Measurements from ENCODE around the gene CDX1. TPM values are rescaled to one million over a fixed set of nuclear protein-coding genes. Genes with fewer than 3 reads are reported as not detected.

CDX1 gene
- total RNA-seq, 1 experiment from 2014 or later, result 0.22 TPM

DNA sequence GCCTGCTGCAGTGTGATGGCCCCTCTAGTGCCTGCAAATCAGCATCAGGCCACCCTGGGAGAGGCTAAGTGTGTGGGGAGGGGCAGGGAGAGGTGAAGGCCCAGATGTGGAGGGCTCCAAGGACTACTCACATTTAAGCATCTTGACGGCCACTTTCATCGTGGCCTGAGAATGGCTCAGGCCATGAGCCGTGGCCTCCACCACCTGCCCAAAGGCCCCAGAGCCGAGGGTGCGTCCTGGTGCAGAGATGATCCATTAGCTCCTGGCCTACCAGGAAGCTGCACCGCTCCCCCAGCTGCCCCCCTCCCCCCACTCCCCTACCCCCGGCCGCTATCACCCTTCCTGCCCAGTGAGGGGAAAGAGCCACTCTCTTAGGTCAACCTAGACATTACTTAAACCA, 42.0 kb upstream of the CDX1 start:
- Histone ChIP-seq H3K79me1 (ENCODE audit: insufficient read depth, low read depth, low read length, poor library complexity, severe bottlenecking) (no peaks in the 10 kb centered on the region), H3K9ac (ENCODE audit: extremely low read depth, insufficient read length, low read length) (no peak overlapping the region), H3K27ac (ENCODE audit: insufficient read length, low read depth, low read length) (no peak overlapping the region), H3K4me2 (ENCODE audit: insufficient read depth, insufficient read length, low read length) (no peak overlapping the region), H3K4ac (ENCODE audit: low read depth, low read length) (no peak overlapping the region), H3K23ac (ENCODE audit: insufficient read length, low read depth, low read length) (no peak overlapping the region), H3K79me2 (ENCODE audit: insufficient read depth, low read length) (no peaks in the 10 kb centered on the region), H3T11ph (ENCODE audit: low read length) (no peak overlapping the region), H3K14ac (ENCODE audit: insufficient read depth, low read length) (no peak overlapping the region), H2BK15ac (ENCODE audit: low read depth, low read length) (no peak overlapping the region), H4K5ac (ENCODE audit: insufficient read length, low read depth, low read length) (no peak overlapping the region), H3K27me3 (ENCODE audit: insufficient read depth, low read length) (no peaks in the 10 kb centered on the region), H4K20me1 (ENCODE audit: control insufficient read depth, insufficient read depth, insufficient read length) (no peaks in the 10 kb centered on the region), H2BK12ac (ENCODE audit: insufficient read length, low read depth, low read length) (no peak overlapping the region), H2BK5ac (ENCODE audit: insufficient read length, low read length) (no peak overlapping the region), H3K18ac (ENCODE audit: insufficient read length, low read depth, low read length) (no peak overlapping the region), H4K91ac (ENCODE audit: insufficient read length, low read depth, low read length) (no peak overlapping the region), H2AK5ac (ENCODE audit: insufficient read length, low read length) (no peak overlapping the region), H3K9me3 (ENCODE audit: control insufficient read depth, low read depth, low read length) (no peaks in the 10 kb centered on the region), H2AFZ (ENCODE audit: low read length) (no peak overlapping the region), H3K4me1 (ENCODE audit: insufficient read depth, low read length) (no peaks in the 10 kb centered on the region), H3K56ac (ENCODE audit: insufficient read length, low read depth, low read length) (no peak overlapping the region), H3K23me2 (ENCODE audit: insufficient read length, low read depth, low read length, poor library complexity, severe bottlenecking) (no peaks in the 10 kb centered on the region), H2BK20ac (ENCODE audit: low read depth, low read length, poor library complexity, severe bottlenecking) (no peak overlapping the region), H2BK120ac (ENCODE audit: low read depth, low read length, poor library complexity, severe bottlenecking) (no peak overlapping the region), H4K8ac (replicated peaks; ENCODE audit: insufficient read length, low read depth, low read length) (no peak overlapping the region)
- H3K4me3 Mint-ChIP-seq, result no peak overlapping the region
- H3K27ac Mint-ChIP-seq, result peak overlapping the region in 1 of 3 experiments; percentile 8; a peak in 1 of 7 replicates
- TF ChIP-seq, protein P1, sequence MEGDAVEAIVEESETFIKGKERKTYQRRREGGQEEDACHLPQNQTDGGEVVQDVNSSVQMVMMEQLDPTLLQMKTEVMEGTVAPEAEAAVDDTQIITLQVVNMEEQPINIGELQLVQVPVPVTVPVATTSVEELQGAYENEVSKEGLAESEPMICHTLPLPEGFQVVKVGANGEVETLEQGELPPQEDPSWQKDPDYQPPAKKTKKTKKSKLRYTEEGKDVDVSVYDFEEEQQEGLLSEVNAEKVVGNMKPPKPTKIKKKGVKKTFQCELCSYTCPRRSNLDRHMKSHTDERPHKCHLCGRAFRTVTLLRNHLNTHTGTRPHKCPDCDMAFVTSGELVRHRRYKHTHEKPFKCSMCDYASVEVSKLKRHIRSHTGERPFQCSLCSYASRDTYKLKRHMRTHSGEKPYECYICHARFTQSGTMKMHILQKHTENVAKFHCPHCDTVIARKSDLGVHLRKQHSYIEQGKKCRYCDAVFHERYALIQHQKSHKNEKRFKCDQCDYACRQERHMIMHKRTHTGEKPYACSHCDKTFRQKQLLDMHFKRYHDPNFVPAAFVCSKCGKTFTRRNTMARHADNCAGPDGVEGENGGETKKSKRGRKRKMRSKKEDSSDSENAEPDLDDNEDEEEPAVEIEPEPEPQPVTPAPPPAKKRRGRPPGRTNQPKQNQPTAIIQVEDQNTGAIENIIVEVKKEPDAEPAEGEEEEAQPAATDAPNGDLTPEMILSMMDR (conservative IDR thresholded peaks at IDR 0.05), result no peak
- peaks cover 23% of the 10 kb centered on the region for H3K27me3 Mint-ChIP-seq (ENCODE audit: low read depth)
- no peaks in the 10 kb centered on the region for H3K36me3 Mint-ChIP-seq (ENCODE audit: insufficient read depth in 1 of 3, low read depth in 3 of 3)
- no peak for DNase-seq
- no peaks in the 10 kb centered on the region for H3K9me3 Mint-ChIP-seq
- WGBS (ENCODE audit: extremely low coverage, insufficient read length, low lambda C conversion rate), result no CpG with 5 or more reads among the region's 8 CpGs
- peaks cover 17 to 26% of the 10 kb centered on the region in 2 experiments for H3K4me1 Mint-ChIP-seq

Data from H9 (cell line).